Trophoblast cell (in vitro differentiated cells and primary cell): Measurements from ENCODE around the gene SLITRK4. TPM values are rescaled to one million over a fixed set of nuclear protein-coding genes. Genes with fewer than 3 reads are reported as not detected.

Experiments
- DNase-seq, 2 donors: peaks; one replicate each; pipeline ENCODE4 v3.0.0-alpha.2; 2016
- H2AFZ ChIP-seq: 2 replicates; pipeline ENCODE4 v1.6.1; 2013; ENCODE audit warnings: low read length, moderate library complexity, mild to moderate bottlenecking; ENCODE audit not compliant: insufficient read depth, poor library complexity
- H2AK5ac ChIP-seq: 2 replicates; pipeline ENCODE4 v1.6.1; 2013; ENCODE audit warnings: mild to moderate bottlenecking, low read length
- H2BK120ac ChIP-seq: 2 replicates; pipeline ENCODE4 v1.6.1; 2013; ENCODE audit warnings: low read length, mild to moderate bottlenecking, moderate library complexity; ENCODE audit not compliant: insufficient read depth, poor library complexity
- H2BK12ac ChIP-seq: 2 replicates; pipeline ENCODE4 v1.6.1; 2013; ENCODE audit warnings: mild to moderate bottlenecking, low read length, moderate library complexity
- H2BK5ac ChIP-seq: 2 replicates; pipeline ENCODE4 v1.6.1; 2013; ENCODE audit warnings: low read length, low read depth, moderate library complexity, mild to moderate bottlenecking; ENCODE audit not compliant: poor library complexity
- H3K14ac ChIP-seq: 2 replicates; pipeline ENCODE4 v1.6.1; 2013; ENCODE audit warnings: mild to moderate bottlenecking, low read length
- H3K18ac ChIP-seq: 2 replicates; pipeline ENCODE4 v1.6.1; 2013; ENCODE audit warnings: mild to moderate bottlenecking, low read length
- H3K23ac ChIP-seq: 2 replicates; pipeline ENCODE4 v1.6.1; 2013; ENCODE audit warnings: low read length
- H3K27ac ChIP-seq: 2 replicates; pipeline ENCODE4 v1.5.1; 2013; ENCODE audit warnings: low read depth, mild to moderate bottlenecking, inconsistent platforms, low read length, moderate library complexity
- H3K27me3 ChIP-seq: 2 replicates; pipeline ENCODE4 v1.6.1; 2013; ENCODE audit warnings: inconsistent platforms, mild to moderate bottlenecking, low read length, moderate library complexity; ENCODE audit not compliant: insufficient read depth
- H3K36me3 ChIP-seq, 2 experiments: 1 replicate in 1 of 2; 2 replicates in 1 of 2; pipeline ENCODE4 v1.6.1; 2013; ENCODE audit warnings: low read length in 2 of 2, mild to moderate bottlenecking in 2 of 2, moderate library complexity in 1 of 2; ENCODE audit not compliant: insufficient read depth in 2 of 2, control insufficient read depth in 1 of 2
- H3K4ac ChIP-seq: 2 replicates; pipeline ENCODE4 v1.6.1; 2013; ENCODE audit warnings: low read depth, mild to moderate bottlenecking, low read length, moderate library complexity
- H3K4me1 ChIP-seq, 2 experiments: 1 replicate in 1 of 2; 2 replicates in 1 of 2; pipeline ENCODE4 v1.6.1; 2013; ENCODE audit warnings: low read length in 2 of 2, mild to moderate bottlenecking in 2 of 2, moderate library complexity in 1 of 2; ENCODE audit not compliant: insufficient read depth in 2 of 2, control insufficient read depth in 1 of 2
- H3K4me2 ChIP-seq: 2 replicates; pipeline ENCODE4 v1.6.1; 2013; ENCODE audit warnings: inconsistent platforms, mild to moderate bottlenecking, low read length, moderate library complexity
- H3K4me3 ChIP-seq: 2 replicates; pipeline ENCODE4 v1.5.1; 2013; ENCODE audit warnings: mild to moderate bottlenecking, low read depth, low read length, inconsistent platforms
- H3K79me1 ChIP-seq: one replicate; pipeline ENCODE4 v1.6.1; 2013; ENCODE audit warnings: low read length
- H3K79me2 ChIP-seq: 2 replicates; pipeline ENCODE4 v1.6.1; 2013; ENCODE audit warnings: low read length, mild to moderate bottlenecking; ENCODE audit not compliant: control insufficient read depth, insufficient read depth, poor library complexity
- H3K9ac ChIP-seq: 2 replicates; pipeline ENCODE4 v1.6.1; 2013; ENCODE audit warnings: mild to moderate bottlenecking, low read length
- H3K9me3 ChIP-seq: 2 replicates; pipeline ENCODE4 v1.6.1; 2013; ENCODE audit warnings: low read depth, mild to moderate bottlenecking, control low read depth, inconsistent platforms, low read length; ENCODE audit not compliant: insufficient read depth
- H4K12ac ChIP-seq: 2 replicates; pipeline ENCODE4 v1.6.1; 2013; ENCODE audit warnings: low read depth, mild to moderate bottlenecking, low read length, moderate library complexity
- H4K8ac ChIP-seq: 2 replicates; pipeline ENCODE4 v1.6.1; 2013; ENCODE audit warnings: low read depth, mild to moderate bottlenecking, low read length, moderate library complexity
- H4K91ac ChIP-seq: one replicate; pipeline ENCODE4 v1.6.1; 2013; ENCODE audit warnings: low read depth, mild to moderate bottlenecking, low read length, moderate library complexity
- WGBS: extraction: QIAGEN DNeasy Blood & Tissue Kit; methylation state at CpG from one replicate; pipeline ENCODE4 v1.1.7; 2013; ENCODE audit warnings: missing lambda C conversion rate; ENCODE audit not compliant: insufficient read length, insufficient coverage; ENCODE audit errors: extremely low coverage; 5-methylcytosine and 5-hydroxymethylcytosine counted together
- polyA plus RNA-seq: library from polyadenylated mRNA; stranded (reverse); fragments of 200-250 nt; gene quantifications from 2 replicates; pipeline ENCODE4 v1.2.3, GENCODE V29; 2013

Gene SLITRK4
- polyA plus RNA-seq = 0.56 and 0.63 TPM in 2 replicates

DNA sequence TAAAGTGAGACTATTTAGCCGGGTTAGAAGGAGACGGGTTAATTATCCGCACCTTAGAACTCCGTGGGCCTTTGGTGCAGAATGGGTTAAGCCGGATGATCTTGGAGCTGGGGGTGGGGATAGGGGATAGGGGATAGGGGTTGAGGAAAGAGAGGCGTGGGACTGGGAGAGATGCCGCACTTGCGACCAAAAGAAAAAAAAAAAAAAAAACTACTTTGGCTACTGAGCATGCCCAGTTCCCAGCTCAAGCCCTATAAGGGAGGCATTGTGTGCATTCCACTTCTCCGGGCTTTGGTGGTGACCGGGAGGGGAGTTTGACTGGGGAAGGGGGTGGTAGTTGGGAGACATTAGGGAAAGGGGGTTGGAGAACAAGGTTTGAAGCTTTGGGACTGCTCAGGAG, at the start of gene SLITRK4:
SLITRK4 (minus strand) TSS at position 187 of the 400 bp plus-strand sequence. CDS start 4,993 bp downstream, outside the sequence.
- H3K4me2 ChIP-seq = peak within 1 kb of the TSS; percentile 84
- no peak within 1 kb of the TSS for H2BK5ac ChIP-seq
- no peaks in the 10 kb centered on the region for H3K79me2 ChIP-seq
- peak within 1 kb of the TSS; percentile 58 for H4K8ac ChIP-seq
- H3K14ac ChIP-seq = peak within 1 kb of the TSS; percentile 30
- no peak within 1 kb of the TSS for H2AK5ac ChIP-seq
- peaks cover 0 to 3% of the 10 kb centered on the region in 2 experiments for H3K4me1 ChIP-seq
- peak within 1 kb of the TSS; percentile 71 for H2AFZ ChIP-seq
- H3K27me3 ChIP-seq = peaks cover 7% of the 10 kb centered on the region
- H3K4ac ChIP-seq = no peak within 1 kb of the TSS
- no peak within 1 kb of the TSS for H3K18ac ChIP-seq
- no peaks in the 10 kb centered on the region for H3K36me3 ChIP-seq
- no peak within 1 kb of the TSS for H2BK12ac ChIP-seq
- H3K9me3 ChIP-seq = no peaks in the 10 kb centered on the region
- WGBS = no CpG with 5 or more reads among the region's 10 CpGs
- no peak within 1 kb of the TSS for H4K91ac ChIP-seq
- H3K27ac ChIP-seq = no peak within 1 kb of the TSS
- H2BK120ac ChIP-seq = peak within 1 kb of the TSS; percentile 31
- DNase-seq = no peak
- H3K23ac ChIP-seq = no peak within 1 kb of the TSS
- H3K9ac ChIP-seq = no peak within 1 kb of the TSS
- H3K4me3 ChIP-seq = peak within 1 kb of the TSS; percentile 66
- H4K12ac ChIP-seq = peak within 1 kb of the TSS; percentile 62
- peaks cover 1% of the 10 kb centered on the region for H3K79me1 ChIP-seq

GRCh38 chrX:143683486-143683885, 47.6 kb upstream of the SLITRK4 start:
- Histone ChIP-seq H3K4ac (no peak overlapping the region), H3K36me3 (no peaks in the 10 kb centered on the region), H3K14ac (no peak overlapping the region), H3K9ac (no peak overlapping the region), H2BK120ac (no peak overlapping the region), H3K18ac (no peak overlapping the region), H3K79me2 (no peaks in the 10 kb centered on the region), H3K4me3 (no peak overlapping the region), H4K8ac (no peak overlapping the region), H3K23ac (no peak overlapping the region), H3K4me2 (no peak overlapping the region), H3K79me1 (no peaks in the 10 kb centered on the region), H2BK5ac (no peak overlapping the region), H3K27ac (no peak overlapping the region), H3K27me3 (no peaks in the 10 kb centered on the region), H2AFZ (no peak overlapping the region), H2AK5ac (no peak overlapping the region), H4K91ac (no peak overlapping the region), H2BK12ac (no peak overlapping the region), H3K4me1 (no peaks in the 10 kb centered on the region), H3K9me3 (no peaks in the 10 kb centered on the region), H4K12ac (no peak overlapping the region)
- WGBS = no CpG with 5 or more reads among the region's 3 CpGs
- DNase-seq = no peak

- Histone ChIP-seq H3K4me2 (no peak overlapping the region), H3K27me3 (no peaks in the 10 kb centered on the region), H3K9ac (no peak overlapping the region), H2BK120ac (no peak overlapping the region), H2BK12ac (no peak overlapping the region), H4K91ac (no peak overlapping the region), H2AK5ac (no peak overlapping the region), H2BK5ac (no peak overlapping the region), H4K12ac (no peak overlapping the region), H3K79me1 (no peaks in the 10 kb centered on the region), H2AFZ (no peak overlapping the region), H3K79me2 (no peaks in the 10 kb centered on the region), H3K36me3 (no peaks in the 10 kb centered on the region), H3K14ac (no peak overlapping the region), H3K18ac (no peak overlapping the region), H3K4me1 (no peaks in the 10 kb centered on the region), H3K4me3 (no peak overlapping the region), H3K23ac (no peak overlapping the region), H3K9me3 (no peaks in the 10 kb centered on the region), H4K8ac (no peak overlapping the region), H3K4ac (no peak overlapping the region), H3K27ac (no peak overlapping the region)
- WGBS = no CpG with 5 or more reads among the region's 4 CpGs
- no peak for DNase-seq
Measured at GRCh38 chrX:143674926-143675325, 39.0 kb upstream of the SLITRK4 start.

DNA sequence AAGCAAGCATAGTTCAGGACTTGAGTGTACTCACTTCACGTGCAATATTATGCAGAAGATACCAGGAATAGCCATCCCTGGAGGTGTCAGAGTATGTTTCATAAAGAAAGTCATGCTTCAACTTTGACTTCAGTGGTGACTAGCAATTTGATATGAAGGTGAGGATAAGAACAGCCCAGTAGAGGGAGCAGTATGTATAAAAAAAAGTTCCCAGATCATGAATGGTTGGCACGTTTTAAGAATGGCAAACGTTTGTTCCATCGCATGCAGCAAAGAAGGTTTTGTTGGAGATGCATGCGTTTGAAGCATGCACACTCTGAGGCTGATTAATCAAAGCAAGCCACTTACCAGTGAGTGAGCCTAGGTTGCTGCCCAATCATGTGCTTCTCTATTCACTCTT, 33.5 kb upstream of the SLITRK4 start:
- Histone ChIP-seq H2AFZ (no peak overlapping the region), H3K18ac (no peak overlapping the region), H4K8ac (no peak overlapping the region), H2BK5ac (no peak overlapping the region), H3K23ac (no peak overlapping the region), H4K91ac (no peak overlapping the region), H3K4me1 (no peaks in the 10 kb centered on the region), H3K79me1 (no peaks in the 10 kb centered on the region), H2BK12ac (no peak overlapping the region), H3K27me3 (no peaks in the 10 kb centered on the region), H4K12ac (no peak overlapping the region), H3K79me2 (no peaks in the 10 kb centered on the region), H3K9ac (no peak overlapping the region), H3K4me2 (no peak overlapping the region), H3K4me3 (no peak overlapping the region), H2BK120ac (no peak overlapping the region), H3K4ac (no peak overlapping the region), H3K36me3 (no peaks in the 10 kb centered on the region), H3K14ac (no peak overlapping the region), H3K9me3 (no peaks in the 10 kb centered on the region), H3K27ac (no peak overlapping the region), H2AK5ac (no peak overlapping the region)
- no CpG with 5 or more reads among the region's 5 CpGs for WGBS
- no peak for DNase-seq
